COLO668 (cell line): ENCODE results near the gene SF3A1.

ENCODE experiments used
- DNase-seq: peaks from one replicate; lab custom pipeline; 2025; ENCODE audit not compliant: unreplicated experiment; lab: John Stamatoyannopoulos, UW

SF3A1 gene

GRCh38 chr22:30325724-30326254, 30.9 kb downstream of the SF3A1 start:
- DNase-seq = no peak

DNA sequence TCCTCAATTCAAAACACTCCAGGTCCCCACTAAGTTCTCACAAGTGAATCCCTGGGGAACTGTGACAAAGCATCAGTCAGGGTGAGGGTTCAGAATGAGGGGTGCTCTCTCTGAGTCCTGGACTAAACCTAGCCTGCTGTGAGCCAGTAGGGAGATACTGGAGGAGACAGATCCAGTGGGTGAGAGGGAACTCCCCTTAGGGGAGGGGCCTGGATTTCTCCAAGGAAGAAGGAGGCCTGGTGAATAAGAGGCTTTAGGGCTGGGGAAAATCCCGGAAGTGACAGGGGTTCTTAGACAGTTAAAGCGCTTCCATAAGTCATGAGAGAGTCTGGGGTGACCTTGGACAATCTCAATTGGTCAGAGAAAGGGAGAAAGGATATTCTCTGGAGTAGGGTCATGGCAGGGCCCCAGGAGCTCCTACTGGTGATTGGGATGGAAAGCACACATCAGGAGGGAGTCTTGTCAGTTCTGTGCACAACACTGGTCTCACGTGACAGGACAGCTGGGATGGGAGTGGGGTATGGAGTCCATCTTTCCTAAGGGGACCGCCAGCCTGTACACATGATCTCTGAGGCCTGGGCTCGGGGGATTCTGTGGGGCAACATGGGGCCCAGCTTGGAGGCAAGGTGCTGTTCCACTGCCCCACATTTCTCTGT, 31.5 kb downstream of the SF3A1 start:
- DNase-seq = no peak

- DNase-seq = no peak
Observed at GRCh38 chr22:30324014-30324730, 32.5 kb downstream of the SF3A1 start.

GRCh38 chr22:30323246-30323645, 33.4 kb downstream of the SF3A1 start:
- no peak for DNase-seq

DNA sequence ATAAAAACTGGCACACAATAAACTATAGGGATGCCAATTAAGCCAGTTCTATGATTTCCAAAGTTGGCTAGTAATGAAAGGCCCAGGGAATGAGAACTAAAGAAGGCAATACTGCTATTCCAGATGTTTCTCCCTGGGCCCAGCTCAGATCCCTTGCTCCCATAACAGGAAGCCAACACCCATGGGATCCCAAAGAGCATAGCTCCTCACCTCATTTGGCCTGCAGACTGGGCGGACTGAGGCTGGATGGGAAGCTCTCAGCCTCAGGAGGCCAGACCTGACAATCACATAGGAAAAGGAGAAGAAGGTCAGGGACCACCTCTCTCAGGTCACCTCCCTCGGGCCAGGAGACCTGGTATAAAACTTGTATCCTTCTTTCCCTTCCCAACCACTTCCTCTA, 35.2 kb downstream of the SF3A1 start:
- DNase-seq = no peak

DNA sequence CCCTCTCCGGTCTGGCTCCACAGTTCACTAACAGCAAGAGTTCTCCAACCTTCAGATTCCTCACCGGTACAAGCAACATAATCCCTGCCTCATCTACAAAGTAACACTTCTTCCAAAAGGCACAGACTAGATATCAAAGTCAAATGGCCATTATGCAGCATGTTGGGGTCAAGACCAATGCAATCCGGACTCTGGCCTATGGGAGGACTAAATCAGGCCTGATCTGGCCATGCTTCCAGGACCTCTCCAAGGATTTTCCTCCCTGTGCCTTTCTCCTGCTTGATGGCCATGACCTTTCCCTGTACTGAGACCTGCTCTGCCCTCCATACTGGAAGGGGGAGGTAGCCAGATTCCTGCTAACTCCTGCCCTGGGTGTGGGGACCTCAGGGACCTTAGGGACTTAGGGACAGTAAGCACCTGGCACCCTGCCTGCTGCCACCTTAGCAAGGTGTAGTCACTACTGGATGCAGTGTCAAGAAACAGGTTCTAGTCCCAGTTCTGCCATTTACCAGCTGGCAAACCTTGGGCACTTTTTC, 36.6 kb downstream of the SF3A1 start:
- DNase-seq = no peak

GRCh38 chr22:30318799-30319419, 37.8 kb downstream of the SF3A1 start:
- DNase-seq = no peak

- DNase-seq = no peak
Observed at GRCh38 chr22:30317778-30318177, 38.9 kb downstream of the SF3A1 start.

GRCh38 chr22:30315962-30316576, 40.6 kb downstream of the SF3A1 start:
- DNase-seq = no peak

GRCh38 chr22:30314915-30315314, 41.8 kb downstream of the SF3A1 start:
- DNase-seq = no peak

- DNase-seq = no peak
Observed at GRCh38 chr22:30313527-30314363, 42.9 kb downstream of the SF3A1 start.

DNA sequence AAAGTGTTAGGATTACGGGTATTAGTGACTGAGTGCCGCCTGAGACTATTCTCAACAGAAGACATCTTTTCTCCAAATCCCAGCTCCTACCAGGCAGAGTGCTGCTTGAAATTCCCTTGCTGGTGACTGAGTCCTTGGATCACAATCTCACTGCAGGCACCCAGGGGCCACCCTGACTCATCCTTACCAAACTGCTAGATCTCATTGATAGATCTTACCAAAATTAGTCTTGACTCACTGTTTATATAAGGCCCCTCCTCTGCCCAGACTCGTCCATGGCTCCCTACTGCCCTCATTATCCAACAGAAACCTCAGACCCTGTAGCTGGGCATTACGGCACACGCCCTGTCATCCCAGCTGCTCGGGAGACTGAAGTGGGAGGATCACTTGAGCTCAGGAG, 44.6 kb downstream of the SF3A1 start:
- no peak for DNase-seq

GRCh38 chr22:30310881-30311771, 45.6 kb downstream of the SF3A1 start:
- no peak for DNase-seq

GRCh38 chr22:30309951-30310741, 46.5 kb downstream of the SF3A1 start:
- DNase-seq = no peak

DNA sequence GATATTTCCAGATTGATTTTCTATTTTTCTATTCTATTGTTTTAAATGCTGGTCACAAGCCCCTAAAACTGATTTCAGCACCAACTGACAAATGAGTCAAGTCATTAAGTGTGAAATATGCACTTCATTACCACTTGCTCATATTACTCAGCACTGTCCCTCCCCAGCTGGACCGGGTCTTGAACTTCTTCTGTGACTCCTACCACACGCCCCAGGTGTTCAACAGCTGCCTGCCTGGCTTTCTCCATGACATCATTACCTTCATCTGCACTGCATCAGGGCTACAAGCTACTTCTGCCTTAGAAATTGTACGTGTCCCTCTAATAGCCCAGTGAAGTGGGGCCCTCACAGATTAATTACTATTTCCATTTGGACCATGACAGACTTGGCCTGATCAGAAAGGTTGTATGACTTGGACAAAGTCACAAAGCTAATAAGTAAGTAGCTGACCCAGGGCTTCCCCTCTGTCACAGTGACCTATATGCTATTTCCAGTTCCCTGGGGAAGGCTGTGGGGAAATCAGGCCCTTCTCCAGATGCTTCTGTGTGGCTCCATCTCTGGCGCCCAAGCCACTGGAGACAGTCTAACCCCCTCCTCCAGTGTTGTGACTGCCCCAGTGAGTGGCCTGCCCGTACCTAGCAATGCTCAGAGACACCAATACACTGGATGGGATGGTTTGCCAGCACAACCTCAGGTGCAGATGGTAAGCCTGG, 48.0 kb downstream of the SF3A1 start:
- DNase-seq = no peak

DNA sequence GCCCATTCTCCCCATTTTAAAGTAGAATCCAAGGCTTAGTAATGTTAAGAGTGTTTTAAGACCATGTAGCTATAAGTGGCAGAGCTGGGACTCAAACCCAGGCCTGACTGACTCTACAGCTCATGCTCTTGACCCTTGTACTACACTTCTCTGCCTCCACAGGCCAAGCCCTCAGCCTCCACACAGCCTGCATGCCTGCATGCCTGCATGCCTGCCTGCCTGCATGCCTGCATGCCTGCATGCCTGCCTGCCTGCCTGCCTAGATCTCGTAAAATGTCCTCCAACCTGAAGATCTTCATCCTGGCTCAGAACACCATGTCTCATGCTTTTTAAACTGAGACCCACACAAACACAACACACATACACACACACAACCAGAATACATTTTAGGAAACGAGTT, 48.6 kb downstream of the SF3A1 start:
- DNase-seq = no peak

- DNase-seq = no peak
Observed at GRCh38 chr22:30307041-30307574, 49.6 kb downstream of the SF3A1 start.

GRCh38 chr22:30306627-30307011, 50.1 kb downstream of the SF3A1 start:
- no peak for DNase-seq
